Measurements from ENCODE around the gene SLPI. TPM values are rescaled to one million over a fixed set of nuclear protein-coding genes. Genes with fewer than 3 reads are reported as not detected.

The SLPI gene
- total RNA-seq, 1 experiment from 2014 or later, result 207 TPM

DNA sequence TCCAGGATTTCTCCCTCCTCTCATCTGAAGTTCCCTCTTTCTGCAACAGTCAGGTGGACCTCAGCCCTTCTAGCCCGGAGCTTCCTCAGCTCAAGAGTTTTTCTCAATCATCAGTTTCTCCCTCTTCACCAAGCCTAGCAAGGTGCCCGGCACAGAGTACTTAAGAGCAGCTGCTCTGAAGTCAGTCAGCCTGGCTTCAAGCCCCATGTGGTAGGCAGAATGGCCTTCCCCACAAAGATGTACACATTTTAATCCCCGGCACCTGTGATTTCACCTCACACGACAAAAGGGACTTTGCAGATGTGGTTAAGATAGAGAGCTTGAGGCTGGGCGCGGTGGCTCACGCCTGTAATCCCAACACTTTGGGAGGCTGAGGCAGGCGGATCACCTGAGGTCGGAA lies 37.2 kb upstream of the SLPI start:
- Histone ChIP-seq H3K4me2 (ENCODE audit: low read length) (no peak overlapping the region), H3K4me1 (ENCODE audit: insufficient read depth, low read length) (peaks cover 6% of the 10 kb centered on the region), H3K79me2 (ENCODE audit: low read length) (no peaks in the 10 kb centered on the region), H3K27me3 (ENCODE audit: low read length) (no peaks in the 10 kb centered on the region), H3K9me3 (ENCODE audit: low read length) (no peaks in the 10 kb centered on the region), H3K36me3 (ENCODE audit: low read depth, low read length) (no peaks in the 10 kb centered on the region), H3K9ac (ENCODE audit: low read length) (no peak overlapping the region), H3K27ac (ENCODE audit: low read length) (no peak overlapping the region), H3F3A (ENCODE audit: low read length, unreplicated experiment) (no peaks in the 10 kb centered on the region), H3K4me3 (ENCODE audit: low read length) (no peak overlapping the region), H2AFZ (ENCODE audit: low read length) (no peak overlapping the region), H3K9me2 (replicated peaks; ENCODE audit: low read length) (no peaks in the 10 kb centered on the region), H4K20me1 (ENCODE audit: low read length) (no peaks in the 10 kb centered on the region)
- ChIA-PET POLR2A (ENCODE audit: unreplicated experiment) (interaction anchor here (0.7 to 0.9 kb wide), 2 partner anchors 58 to 134 kb away, joined by 3 to 7 read pairs; no protein-coding TSS in a partner anchor), CTCF (interaction anchor here (0.6 to 1.9 kb wide), 4 partner anchors 18 to 247 kb away, joined by 3 to 14 read pairs (median 5); no protein-coding TSS in a partner anchor)
- no peak for TF ChIP-seq EZH2phosphoT487 (IDR thresholded peaks at IDR 0.05; ENCODE audit: borderline replicate concordance, low read length)
- TF ChIP-seq EZH2 (IDR thresholded peaks at IDR 0.05; ENCODE audit: low read length, unreplicated experiment), result no peak
- TF ChIP-seq, protein P1, sequence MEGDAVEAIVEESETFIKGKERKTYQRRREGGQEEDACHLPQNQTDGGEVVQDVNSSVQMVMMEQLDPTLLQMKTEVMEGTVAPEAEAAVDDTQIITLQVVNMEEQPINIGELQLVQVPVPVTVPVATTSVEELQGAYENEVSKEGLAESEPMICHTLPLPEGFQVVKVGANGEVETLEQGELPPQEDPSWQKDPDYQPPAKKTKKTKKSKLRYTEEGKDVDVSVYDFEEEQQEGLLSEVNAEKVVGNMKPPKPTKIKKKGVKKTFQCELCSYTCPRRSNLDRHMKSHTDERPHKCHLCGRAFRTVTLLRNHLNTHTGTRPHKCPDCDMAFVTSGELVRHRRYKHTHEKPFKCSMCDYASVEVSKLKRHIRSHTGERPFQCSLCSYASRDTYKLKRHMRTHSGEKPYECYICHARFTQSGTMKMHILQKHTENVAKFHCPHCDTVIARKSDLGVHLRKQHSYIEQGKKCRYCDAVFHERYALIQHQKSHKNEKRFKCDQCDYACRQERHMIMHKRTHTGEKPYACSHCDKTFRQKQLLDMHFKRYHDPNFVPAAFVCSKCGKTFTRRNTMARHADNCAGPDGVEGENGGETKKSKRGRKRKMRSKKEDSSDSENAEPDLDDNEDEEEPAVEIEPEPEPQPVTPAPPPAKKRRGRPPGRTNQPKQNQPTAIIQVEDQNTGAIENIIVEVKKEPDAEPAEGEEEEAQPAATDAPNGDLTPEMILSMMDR (conservative IDR thresholded peaks at IDR 0.05; ENCODE audit: low read depth, low read length), result no peak
- no TSS peak for BruUV-seq (replicated peaks)
- no peak for DNase-seq
- intact Hi-C loops (cut with micrococcal nuclease), result loop anchor here (1.0 to 5.0 kb wide), 7 partner anchors 37 to 379 kb away; partner anchors contain the start of genes PABPC1L and SLPI
- no peak for ATAC-seq

DNA sequence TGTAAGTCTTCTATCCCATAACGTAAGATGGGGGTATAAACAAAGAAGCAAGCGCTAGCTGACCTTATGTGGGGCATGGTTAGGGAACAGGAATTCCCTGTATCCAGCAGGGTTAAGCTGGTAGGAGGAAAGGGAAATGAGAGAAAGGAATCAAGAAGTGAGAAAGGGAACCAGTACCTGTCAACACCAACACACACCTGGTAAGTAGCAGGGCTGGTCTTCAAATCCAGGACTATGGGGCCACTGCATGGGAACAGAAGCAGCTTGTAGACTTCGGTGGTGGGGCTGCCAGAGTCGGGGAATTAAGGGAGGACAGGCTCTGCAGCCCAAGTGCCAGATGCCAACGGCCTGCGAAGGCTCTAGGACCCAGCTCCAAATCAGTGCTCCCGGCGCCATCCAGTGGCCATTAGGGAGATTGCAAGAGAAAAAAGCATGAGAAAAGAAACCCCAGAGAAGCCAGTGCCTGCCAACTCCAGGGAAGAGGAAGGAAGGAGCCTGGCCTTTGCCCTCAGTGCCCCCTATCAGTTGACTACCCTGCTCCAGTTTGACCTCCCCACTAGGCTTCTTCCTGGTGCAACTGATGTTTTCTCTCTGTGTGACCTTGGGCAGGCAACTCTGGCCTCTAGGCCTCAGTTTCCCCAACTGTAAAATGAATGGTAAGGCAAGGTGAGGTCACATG lies 36.5 kb upstream of the SLPI start:
- H3K27me3 ChIP-seq (ENCODE audit: low read length), result no peaks in the 10 kb centered on the region
- no TSS peak for BruUV-seq (replicated peaks)
- no peaks in the 10 kb centered on the region for H4K20me1 ChIP-seq (ENCODE audit: low read length)
- no peak overlapping the region for H3K27ac ChIP-seq (ENCODE audit: low read length)
- H3K79me2 ChIP-seq (ENCODE audit: low read length), result no peaks in the 10 kb centered on the region
- peaks cover 6% of the 10 kb centered on the region for H3K4me1 ChIP-seq (ENCODE audit: insufficient read depth, low read length)
- DNase-seq (peak; percentile 93), ATAC-seq (peak; percentile 60)
- no peaks in the 10 kb centered on the region for H3K36me3 ChIP-seq (ENCODE audit: low read depth, low read length)
- H3K4me3 ChIP-seq (ENCODE audit: low read length), result no peak overlapping the region
- no peak overlapping the region for H3K9ac ChIP-seq (ENCODE audit: low read length)
- no peaks in the 10 kb centered on the region for H3K9me3 ChIP-seq (ENCODE audit: low read length)
- H3K4me2 ChIP-seq (ENCODE audit: low read length), result peak overlapping the region; percentile 33
- peak overlapping the region; percentile 72 for H2AFZ ChIP-seq (ENCODE audit: low read length)
- ChIA-PET CTCF (interaction anchor here (0.6 to 1.9 kb wide), 9 partner anchors 17 to 280 kb away, joined by 3 to 14 read pairs (median 5); no protein-coding TSS in a partner anchor), POLR2A (ENCODE audit: unreplicated experiment) (interaction anchor here (0.6 kb wide), 1 partner anchor 37 kb away, joined by 7 read pairs; the partner anchor contains the start of gene SLPI)
- TF ChIP-seq, protein P1 (conservative IDR thresholded peaks at IDR 0.05; ENCODE audit: low read depth, low read length), result peak; percentile 95
- TF ChIP-seq EZH2phosphoT487 (IDR thresholded peaks at IDR 0.05; ENCODE audit: borderline replicate concordance, low read length) (no peak), EZH2 (IDR thresholded peaks at IDR 0.05; ENCODE audit: low read length, unreplicated experiment) (no peak)
- intact Hi-C loops (cut with micrococcal nuclease), result loop anchor here (1.0 to 5.0 kb wide), 7 partner anchors 36 to 379 kb away; partner anchors contain the start of genes PABPC1L and SLPI
- no peaks in the 10 kb centered on the region for H3F3A ChIP-seq (ENCODE audit: low read length, unreplicated experiment)
- H3K9me2 ChIP-seq (replicated peaks; ENCODE audit: low read length), result no peaks in the 10 kb centered on the region
